Peyer's patch (tissue), 4 donors: Measurements from ENCODE around the gene EPB41L1.

Source experiments
- POLR2A ChIP-seq, 2 donors: fragments of 450-650 bp; IDR thresholded peaks; one replicate each; pipeline ENCODE4 v1.5.1; 2017; ENCODE audit warnings: antibody characterized with exemption in 2 of 2, mild to moderate bottlenecking in 2 of 2, moderate library complexity in 2 of 2
- TF ChIP-seq, protein P1 (sequence below), 6 experiments: fragments of 450-650 bp in 4 of 6; fragments of 200-600 bp in 2 of 6; sonication (generic) in 1 of 6; IDR thresholded peaks; one replicate each; pipeline ENCODE4 v1.5.1; 2017 to 2019; ENCODE audit warnings: antibody characterized with exemption in 6 of 6, mild to moderate bottlenecking in 3 of 6, moderate library complexity in 1 of 6

GRCh38 chr20:36270744-36271638, 116.5 kb downstream of the EPB41L1 start:
- TF ChIP-seq, protein P1, sequence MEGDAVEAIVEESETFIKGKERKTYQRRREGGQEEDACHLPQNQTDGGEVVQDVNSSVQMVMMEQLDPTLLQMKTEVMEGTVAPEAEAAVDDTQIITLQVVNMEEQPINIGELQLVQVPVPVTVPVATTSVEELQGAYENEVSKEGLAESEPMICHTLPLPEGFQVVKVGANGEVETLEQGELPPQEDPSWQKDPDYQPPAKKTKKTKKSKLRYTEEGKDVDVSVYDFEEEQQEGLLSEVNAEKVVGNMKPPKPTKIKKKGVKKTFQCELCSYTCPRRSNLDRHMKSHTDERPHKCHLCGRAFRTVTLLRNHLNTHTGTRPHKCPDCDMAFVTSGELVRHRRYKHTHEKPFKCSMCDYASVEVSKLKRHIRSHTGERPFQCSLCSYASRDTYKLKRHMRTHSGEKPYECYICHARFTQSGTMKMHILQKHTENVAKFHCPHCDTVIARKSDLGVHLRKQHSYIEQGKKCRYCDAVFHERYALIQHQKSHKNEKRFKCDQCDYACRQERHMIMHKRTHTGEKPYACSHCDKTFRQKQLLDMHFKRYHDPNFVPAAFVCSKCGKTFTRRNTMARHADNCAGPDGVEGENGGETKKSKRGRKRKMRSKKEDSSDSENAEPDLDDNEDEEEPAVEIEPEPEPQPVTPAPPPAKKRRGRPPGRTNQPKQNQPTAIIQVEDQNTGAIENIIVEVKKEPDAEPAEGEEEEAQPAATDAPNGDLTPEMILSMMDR (IDR thresholded peaks at IDR 0.05), result no peak
- TF ChIP-seq POLR2A (IDR thresholded peaks at IDR 0.05), result no peak
